DND-41 (cell line): ENCODE measurements around the gene MAL.

Source experiments
- CTCF ChIP-seq: IDR thresholded peaks from 2 replicates; pipeline ENCODE4 v1.5.1; 2012; ENCODE audit warnings: borderline replicate concordance, low read length, moderate library complexity, mild to moderate bottlenecking; ENCODE audit not compliant: poor library complexity, severe bottlenecking; ENCODE audit errors: extremely low read depth
- EZH2 ChIP-seq: IDR thresholded peaks from 3 replicates; pipeline ENCODE4 v1.6.1; 2012; ENCODE audit warnings: borderline replicate concordance, low read depth, mild to moderate bottlenecking, moderate library complexity, low read length, inconsistent platforms; ENCODE audit not compliant: severe bottlenecking

- TF ChIP-seq CTCF (no peak), EZH2 (no peak)
Observed at GRCh38 chr2:94995553-94996304, 29.8 kb upstream of the MAL start.
